Measurements from ENCODE around the gene CUL4A. TPM values are rescaled to one million over a fixed set of nuclear protein-coding genes. Genes with fewer than 3 reads are reported as not detected.

The CUL4A gene
- total RNA-seq, 1 donor from 2014 or later = 104 TPM

DNA sequence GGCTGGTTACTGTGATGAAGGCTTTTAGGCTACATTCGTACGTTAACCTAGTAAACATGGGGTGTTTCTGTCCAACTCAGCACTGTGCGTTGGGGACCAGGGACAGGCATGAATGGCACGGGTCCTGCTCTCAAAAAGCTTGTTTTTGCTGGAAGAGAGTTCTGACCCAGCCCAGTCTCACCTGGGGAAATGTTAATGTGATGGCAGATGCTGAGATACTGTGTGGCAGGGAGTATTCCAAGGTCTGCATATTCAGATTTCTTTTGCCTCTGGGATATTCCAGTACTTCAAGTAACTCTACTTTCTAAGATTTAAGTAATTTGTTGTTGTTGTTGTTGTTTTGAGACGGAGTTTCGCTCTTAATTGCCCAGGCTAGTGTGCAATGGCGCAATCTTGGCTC is 13.7 kb downstream of the CUL4A start:
- FAIRE-seq (no peak), DNase-seq (ENCODE audit: low read depth) (no peak)
- H3K27me3 ChIP-seq (ENCODE audit: control insufficient read depth, insufficient read depth, low read length) = no peaks in the 10 kb centered on the region
- no peak for TF ChIP-seq CTCF (IDR thresholded peaks at IDR 0.05; ENCODE audit: insufficient read depth, low read length, severe bottlenecking)
- no peak overlapping the region for H3K4me3 ChIP-seq (ENCODE audit: low read depth, low read length)
- peaks cover 27% of the 10 kb centered on the region for H3K36me3 ChIP-seq (ENCODE audit: control insufficient read depth, insufficient read depth, low read length)

DNA sequence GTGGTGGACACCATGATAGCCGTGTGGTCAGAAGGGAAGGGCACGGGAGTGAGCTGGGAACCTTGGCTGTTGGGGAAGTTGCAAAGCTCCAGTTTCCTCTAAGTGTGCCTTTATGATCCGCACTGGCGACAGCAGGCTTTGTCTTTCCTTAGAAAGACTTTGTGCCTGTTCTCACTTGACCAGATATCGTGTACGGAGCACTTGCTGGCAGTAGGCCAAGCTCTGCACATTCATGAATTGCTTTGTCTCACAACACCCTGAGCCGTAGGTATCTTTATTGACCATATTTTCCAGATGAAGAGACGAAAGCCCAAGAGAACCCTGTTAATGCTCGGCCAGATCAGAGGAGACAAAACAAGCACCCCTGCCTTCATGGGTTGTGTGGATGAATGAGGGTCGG is 15.1 kb downstream of the CUL4A start:
- no peak for DNase-seq (ENCODE audit: low read depth)
- Histone ChIP-seq H3K36me3 (ENCODE audit: control insufficient read depth, insufficient read depth, low read length) (peaks cover 25% of the 10 kb centered on the region), H3K4me3 (ENCODE audit: low read depth, low read length) (no peak overlapping the region), H3K27me3 (ENCODE audit: control insufficient read depth, insufficient read depth, low read length) (no peaks in the 10 kb centered on the region)
- no peak for TF ChIP-seq CTCF (IDR thresholded peaks at IDR 0.05; ENCODE audit: insufficient read depth, low read length, severe bottlenecking)
- peak; percentile 76 for FAIRE-seq

GRCh38 chr13:113225515-113225914 is 16.1 kb downstream of the CUL4A start:
- FAIRE-seq (no peak), DNase-seq (ENCODE audit: low read depth) (no peak)
- Histone ChIP-seq H3K4me3 (ENCODE audit: low read depth, low read length) (no peak overlapping the region), H3K36me3 (ENCODE audit: control insufficient read depth, insufficient read depth, low read length) (peaks cover 27% of the 10 kb centered on the region), H3K27me3 (ENCODE audit: control insufficient read depth, insufficient read depth, low read length) (no peaks in the 10 kb centered on the region)
- no peak for TF ChIP-seq CTCF (IDR thresholded peaks at IDR 0.05; ENCODE audit: insufficient read depth, low read length, severe bottlenecking)

DNA sequence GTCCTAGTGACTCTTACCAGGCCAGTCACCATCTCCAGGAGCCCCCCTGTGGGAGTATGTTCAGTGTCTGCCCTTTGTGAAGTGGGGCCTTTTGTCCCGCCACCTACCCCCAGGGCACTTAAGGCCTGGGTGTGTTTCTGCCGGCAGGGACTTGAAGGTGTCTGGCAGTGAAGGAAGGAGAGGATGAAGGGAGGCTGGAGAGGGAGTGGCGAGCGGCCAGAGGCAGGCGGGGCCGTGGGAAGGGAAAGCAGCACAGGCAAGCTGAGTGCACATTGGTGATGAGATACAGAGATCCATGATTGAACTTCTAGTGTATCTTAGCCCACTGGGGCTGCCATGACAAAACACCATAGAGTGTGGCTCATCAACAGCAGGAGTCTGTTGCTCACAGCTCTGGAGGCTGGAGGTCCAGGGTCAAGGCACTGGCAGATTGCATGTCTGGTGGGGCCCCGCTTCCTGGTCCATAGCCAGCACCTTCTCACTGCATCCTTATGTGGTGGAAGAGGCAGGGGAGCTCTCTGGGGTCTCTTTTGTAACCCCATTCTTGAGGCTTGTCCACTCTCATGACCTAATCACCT is 17.5 kb downstream of the CUL4A start:
- Histone ChIP-seq H3K27me3 (ENCODE audit: control insufficient read depth, insufficient read depth, low read length) (no peaks in the 10 kb centered on the region), H3K36me3 (ENCODE audit: control insufficient read depth, insufficient read depth, low read length) (peaks cover 26% of the 10 kb centered on the region), H3K4me3 (ENCODE audit: low read depth, low read length) (no peak overlapping the region)
- DNase-seq (ENCODE audit: low read depth) = no peak
- no peak for TF ChIP-seq CTCF (IDR thresholded peaks at IDR 0.05; ENCODE audit: insufficient read depth, low read length, severe bottlenecking)
- no peak for FAIRE-seq

GRCh38 chr13:113229161-113229560 is 19.7 kb downstream of the CUL4A start:
- H3K27me3 ChIP-seq (ENCODE audit: control insufficient read depth, insufficient read depth, low read length) = no peaks in the 10 kb centered on the region
- DNase-seq (ENCODE audit: low read depth) = no peak
- no peak for FAIRE-seq
- no peak for TF ChIP-seq CTCF (IDR thresholded peaks at IDR 0.05; ENCODE audit: insufficient read depth, low read length, severe bottlenecking)
- H3K36me3 ChIP-seq (ENCODE audit: control insufficient read depth, insufficient read depth, low read length) = peaks cover 21% of the 10 kb centered on the region
- H3K4me3 ChIP-seq (ENCODE audit: low read depth, low read length) = no peak overlapping the region

DNA sequence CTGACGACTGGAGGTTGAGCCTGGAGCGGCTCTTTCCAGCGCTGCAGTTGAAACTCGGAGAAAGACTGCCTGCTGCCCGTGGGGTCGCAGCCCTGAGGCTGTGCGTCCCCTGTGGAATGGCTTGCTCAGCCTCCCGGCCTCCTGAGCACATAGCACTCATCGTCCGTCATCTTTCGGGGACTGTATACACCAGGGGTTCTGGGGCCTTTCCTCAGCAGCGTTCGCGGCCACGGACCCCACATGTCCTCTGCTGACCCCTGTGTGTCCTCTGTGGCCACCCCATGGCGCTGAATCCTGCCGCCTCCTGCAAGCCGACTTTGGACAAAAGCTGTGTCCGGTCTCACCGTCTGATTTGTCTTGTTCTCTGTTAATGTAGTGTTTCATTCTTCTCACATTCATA is 20.4 kb downstream of the CUL4A start:
- peaks cover 20% of the 10 kb centered on the region for H3K36me3 ChIP-seq (ENCODE audit: control insufficient read depth, insufficient read depth, low read length)
- H3K4me3 ChIP-seq (ENCODE audit: low read depth, low read length) = no peak overlapping the region
- no peaks in the 10 kb centered on the region for H3K27me3 ChIP-seq (ENCODE audit: control insufficient read depth, insufficient read depth, low read length)
- FAIRE-seq (no peak), DNase-seq (ENCODE audit: low read depth) (no peak)
- no peak for TF ChIP-seq CTCF (IDR thresholded peaks at IDR 0.05; ENCODE audit: insufficient read depth, low read length, severe bottlenecking)

All from bronchial epithelial cell (primary cell).